HG03039 (cell line): ENCODE results near the gene GNAS-AS1.

Source experiments
- ATAC-seq: cut with Tn5 transposase; IDR thresholded peaks from one replicate; pipeline ENCODE4 v1.9.1; 2021; ENCODE audit warnings: mild to moderate bottlenecking, moderate library complexity; ENCODE audit not compliant: unreplicated experiment

The GNAS-AS1 gene

DNA sequence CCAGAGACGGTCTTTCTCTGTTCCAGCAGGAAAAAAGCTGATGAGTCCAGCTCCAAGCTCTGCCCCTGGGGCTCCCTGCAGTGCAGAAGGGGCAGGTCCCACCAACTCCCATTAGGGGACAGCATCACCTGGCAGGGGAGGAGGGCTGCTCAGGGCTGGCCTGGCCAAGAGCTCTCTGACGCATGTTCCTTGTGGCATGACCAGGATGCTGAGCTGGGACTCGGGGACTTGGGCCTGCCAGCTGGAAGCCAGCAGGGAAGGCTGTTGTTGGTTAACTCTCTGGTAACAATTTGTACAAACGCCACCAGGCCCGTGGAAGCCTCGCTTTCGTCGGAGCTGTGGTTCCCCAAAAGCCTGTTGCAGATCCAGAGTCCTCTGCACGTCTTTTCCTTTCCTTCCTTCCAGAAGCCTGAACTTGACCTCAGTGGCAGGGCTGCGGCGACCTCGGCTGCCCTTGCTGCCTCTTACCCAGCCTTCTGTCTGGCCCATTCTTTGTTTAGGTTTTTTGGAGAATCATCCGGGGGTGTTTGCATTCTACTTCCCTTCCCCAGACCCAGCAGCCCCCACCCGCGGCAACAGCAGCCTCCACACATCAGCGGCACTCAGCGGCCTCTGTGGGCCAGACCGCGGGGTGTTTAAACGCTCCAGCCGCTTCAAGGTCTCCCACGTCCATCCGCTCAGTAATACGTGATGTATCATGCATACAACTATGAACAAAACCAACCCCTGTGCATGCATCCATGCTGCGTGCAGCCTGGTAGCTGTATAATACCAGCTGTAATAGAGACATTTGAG is 63.3 kb downstream of the GNAS-AS1 start:
- ATAC-seq, result no peak

- no peak for ATAC-seq
These were observed 66.2 kb downstream of the GNAS-AS1 start for GRCh38 chr20:58784321-58785074.

GRCh38 chr20:58783511-58784011 is 67.1 kb downstream of the GNAS-AS1 start:
- no peak for ATAC-seq

- ATAC-seq, result no peak
These were observed 69.6 kb downstream of the GNAS-AS1 start for GRCh38 chr20:58781138-58781537.

GRCh38 chr20:58778760-58779159 is 71.9 kb downstream of the GNAS-AS1 start:
- no peak for ATAC-seq

GRCh38 chr20:58777657-58778056 is 73.0 kb downstream of the GNAS-AS1 start:
- no peak for ATAC-seq

- ATAC-seq, result no peak
These were observed 74.6 kb downstream of the GNAS-AS1 start for GRCh38 chr20:58776109-58776508.

DNA sequence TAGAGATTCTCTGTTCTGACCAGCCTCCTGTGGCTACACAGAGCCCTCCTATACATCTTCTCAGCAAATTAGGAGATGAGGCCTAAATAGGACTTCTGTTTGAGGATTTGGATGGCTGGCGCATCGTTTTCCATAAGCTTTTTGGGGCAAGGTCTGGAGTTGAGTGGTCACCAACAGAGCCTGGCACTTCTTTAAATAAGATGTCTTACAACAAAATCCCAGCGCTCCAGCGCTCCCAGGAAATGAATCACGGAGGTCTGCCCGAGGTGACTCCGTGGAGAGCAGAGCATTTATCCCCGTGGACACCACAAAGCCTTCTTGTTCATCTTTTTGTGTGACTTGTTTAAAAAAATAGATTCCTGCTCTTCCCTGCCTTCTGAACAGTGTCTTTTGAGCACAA is 75.3 kb downstream of the GNAS-AS1 start:
- no peak for ATAC-seq

- no peak for ATAC-seq
These were observed 75.9 kb downstream of the GNAS-AS1 start for GRCh38 chr20:58774667-58775263.

GRCh38 chr20:58774214-58774613 is 76.5 kb downstream of the GNAS-AS1 start:
- no peak for ATAC-seq

GRCh38 chr20:58772786-58773185 is 77.9 kb downstream of the GNAS-AS1 start:
- no peak for ATAC-seq
